Measurements from ENCODE around the gene CRTC1. TPM values are rescaled to one million over a fixed set of nuclear protein-coding genes. Genes with fewer than 3 reads are reported as not detected.

Gene CRTC1
- total and polyA plus RNA-seq, 9 of the 15 experiments (the other 6 are each of a cell fraction or from before 2014, with no cell fraction given), result 0.25 to 3.8 (median 1.2) TPM; not detected in 2

DNA sequence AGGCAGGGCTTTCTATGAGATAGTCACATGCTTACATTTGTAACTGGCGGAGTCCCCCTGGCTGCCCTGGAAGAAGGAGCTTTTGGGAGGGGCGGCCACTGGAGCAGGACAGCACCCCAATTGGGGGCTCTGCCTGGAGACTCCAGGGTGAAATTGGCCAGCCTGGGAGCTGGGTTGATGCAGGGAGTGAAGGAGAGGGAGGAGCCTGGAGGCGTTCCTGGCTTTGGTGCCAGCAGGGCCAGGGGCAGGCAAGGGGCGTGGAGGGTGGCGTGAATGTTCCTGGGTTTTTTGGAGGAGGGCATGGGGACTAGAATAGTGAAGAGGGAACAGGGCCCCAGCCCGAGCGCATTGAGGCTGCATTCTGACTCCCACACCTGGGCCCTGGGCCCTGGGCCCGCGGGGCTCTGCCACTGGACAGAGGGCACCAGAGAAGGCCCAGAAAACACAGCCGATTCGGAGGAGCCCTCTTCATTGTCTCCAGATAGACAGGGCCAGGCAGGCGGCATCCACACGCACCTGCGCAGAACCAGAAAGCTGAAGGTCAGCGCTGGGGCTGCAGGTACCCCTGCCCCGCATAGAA lies 78.1 kb downstream of the CRTC1 start:
- ChIA-PET CTCF (ENCODE audit: low intra/inter-chr PET ratio) (no interaction called here), POLR2A (interaction anchor here (0.6 to 2.7 kb wide), 5 partner anchors 9 to 234 kb away, joined by 3 to 14 read pairs (median 3); no protein-coding TSS in a partner anchor)
- Histone ChIP-seq H4K20me1 (replicated peaks; ENCODE audit: control insufficient read depth, insufficient read depth, low read length) (peaks cover 11% of the 10 kb centered on the region; the same call in 1 of the 2 replicates), H3K9me1 (ENCODE audit: control insufficient read depth, insufficient read depth, low read length) (no peaks in the 10 kb centered on the region), H3K36me3 (ENCODE audit: control insufficient read depth, insufficient read depth, low read length) (no peaks in the 10 kb centered on the region), H3K4me2 (ENCODE audit: insufficient read depth, low read length) (no peak overlapping the region), H3K79me2 (ENCODE audit: control insufficient read depth, insufficient read depth, low read length) (no peaks in the 10 kb centered on the region), H2AFZ (ENCODE audit: low read depth, low read length) (no peak overlapping the region), H3K9ac (ENCODE audit: insufficient read depth in 1 of 2, low read depth in 2 of 2, low read length in 2 of 2) (no peak overlapping the region), H3K27ac (ENCODE audit: extremely low read depth, low read depth, low read length) (no peak overlapping the region), H3K4me1 (replicated peaks in 1 of 2; ENCODE audit: control insufficient read depth in 2 of 2, insufficient read depth in 2 of 2, low read length in 2 of 2) (peaks cover 6 to 59% of the 10 kb centered on the region in 2 experiments; a peak in 4 of 5 replicates), H3K27me3 (ENCODE audit: control insufficient read depth in 2 of 2, insufficient read depth in 2 of 2, low read length in 2 of 2) (no peaks in the 10 kb centered on the region; a peak in 2 of 5 replicates), H3K4me3 (no peak overlapping the region), H3K9me3 (replicated peaks; ENCODE audit: control insufficient read depth, insufficient read depth, low read depth, low read length) (no peaks in the 10 kb centered on the region)
- no TSS peak for BruUV-seq (replicated peaks)
- DNase-seq (ENCODE audit: extremely low read depth in 1 of 4, low spot score in 3 of 4), result no peak
- in situ Hi-C loops (cut with MboI), result no loop called here
- FAIRE-seq, result no peak
- no peak for ATAC-seq
- 75% methylated on average over 16 of the region's 16 CpGs for WGBS (ENCODE audit: insufficient coverage, low coverage, missing lambda C conversion rate)
- no peak for TF ChIP-seq THRAP3 (IDR thresholded peaks at IDR 0.05; ENCODE audit: borderline replicate concordance)
- TF ChIP-seq RNF2 (IDR thresholded peaks at IDR 0.05), result no peak
- no peak for TF ChIP-seq HNRNPUL1 (IDR thresholded peaks at IDR 0.05; ENCODE audit: low read length)
- TF ChIP-seq BCL6 (CRISPR knock-in tag; IDR thresholded peaks at IDR 0.05), result no peak
- TF ChIP-seq FOXA3 (CRISPR knock-in tag; conservative IDR thresholded peaks at IDR 0.05 in 1 of 2, IDR thresholded peaks at IDR 0.05 in 1 of 2), result no peak
- TF ChIP-seq ZNF699 (CRISPR knock-in tag; IDR thresholded peaks at IDR 0.05; ENCODE audit: insufficient replicate concordance), result no peak
- TF ChIP-seq FOXJ2 (tag; IDR thresholded peaks at IDR 0.05), result no peak
- no peak for TF ChIP-seq NELFE (IDR thresholded peaks at IDR 0.05; ENCODE audit: insufficient read depth, insufficient read length)
- TF ChIP-seq, protein P1, sequence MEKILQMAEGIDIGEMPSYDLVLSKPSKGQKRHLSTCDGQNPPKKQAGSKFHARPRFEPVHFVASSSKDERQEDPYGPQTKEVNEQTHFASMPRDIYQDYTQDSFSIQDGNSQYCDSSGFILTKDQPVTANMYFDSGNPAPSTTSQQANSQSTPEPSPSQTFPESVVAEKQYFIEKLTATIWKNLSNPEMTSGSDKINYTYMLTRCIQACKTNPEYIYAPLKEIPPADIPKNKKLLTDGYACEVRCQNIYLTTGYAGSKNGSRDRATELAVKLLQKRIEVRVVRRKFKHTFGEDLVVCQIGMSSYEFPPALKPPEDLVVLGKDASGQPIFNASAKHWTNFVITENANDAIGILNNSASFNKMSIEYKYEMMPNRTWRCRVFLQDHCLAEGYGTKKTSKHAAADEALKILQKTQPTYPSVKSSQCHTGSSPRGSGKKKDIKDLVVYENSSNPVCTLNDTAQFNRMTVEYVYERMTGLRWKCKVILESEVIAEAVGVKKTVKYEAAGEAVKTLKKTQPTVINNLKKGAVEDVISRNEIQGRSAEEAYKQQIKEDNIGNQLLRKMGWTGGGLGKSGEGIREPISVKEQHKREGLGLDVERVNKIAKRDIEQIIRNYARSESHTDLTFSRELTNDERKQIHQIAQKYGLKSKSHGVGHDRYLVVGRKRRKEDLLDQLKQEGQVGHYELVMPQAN (IDR thresholded peaks at IDR 0.05; ENCODE audit: borderline replicate concordance), result no peak
- no peak for TF ChIP-seq BDP1 (IDR thresholded peaks at IDR 0.05; ENCODE audit: insufficient read depth, insufficient read length)
- TF ChIP-seq ZFP1 (CRISPR knock-in tag; IDR thresholded peaks at IDR 0.05), result no peak
- TF ChIP-seq, protein P2, sequence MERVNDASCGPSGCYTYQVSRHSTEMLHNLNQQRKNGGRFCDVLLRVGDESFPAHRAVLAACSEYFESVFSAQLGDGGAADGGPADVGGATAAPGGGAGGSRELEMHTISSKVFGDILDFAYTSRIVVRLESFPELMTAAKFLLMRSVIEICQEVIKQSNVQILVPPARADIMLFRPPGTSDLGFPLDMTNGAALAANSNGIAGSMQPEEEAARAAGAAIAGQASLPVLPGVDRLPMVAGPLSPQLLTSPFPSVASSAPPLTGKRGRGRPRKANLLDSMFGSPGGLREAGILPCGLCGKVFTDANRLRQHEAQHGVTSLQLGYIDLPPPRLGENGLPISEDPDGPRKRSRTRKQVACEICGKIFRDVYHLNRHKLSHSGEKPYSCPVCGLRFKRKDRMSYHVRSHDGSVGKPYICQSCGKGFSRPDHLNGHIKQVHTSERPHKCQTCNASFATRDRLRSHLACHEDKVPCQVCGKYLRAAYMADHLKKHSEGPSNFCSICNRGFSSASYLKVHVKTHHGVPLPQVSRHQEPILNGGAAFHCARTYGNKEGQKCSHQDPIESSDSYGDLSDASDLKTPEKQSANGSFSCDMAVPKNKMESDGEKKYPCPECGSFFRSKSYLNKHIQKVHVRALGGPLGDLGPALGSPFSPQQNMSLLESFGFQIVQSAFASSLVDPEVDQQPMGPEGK (CRISPR knock-in tag; IDR thresholded peaks at IDR 0.05; ENCODE audit: borderline replicate concordance), result no peak
- TF ChIP-seq XRCC5 (IDR thresholded peaks at IDR 0.05; ENCODE audit: low read depth, low read length), result no peak
- no peak for TF ChIP-seq SIN3A (IDR thresholded peaks at IDR 0.05; ENCODE audit: borderline replicate concordance in 2 of 2, control insufficient read depth in 1 of 2, low read depth in 2 of 2, low read length in 2 of 2)
- no peak for TF ChIP-seq KLF1 (tag; IDR thresholded peaks at IDR 0.05)
- intact Hi-C loops (cut with micrococcal nuclease), result no loop called here

Data from K562 (cell line).